Skeletal muscle tissue (tissue), 4 donors: Measurements from ENCODE around the gene FBXO42. TPM values are rescaled to one million over a fixed set of nuclear protein-coding genes. Genes with fewer than 3 reads are reported as not detected.
"Not testable (repeated sequence)": the region's sequence is repeated elsewhere in the genome, so short reads cannot be mapped to it uniquely, and the experiment has no call there.

Source experiments
- H3K27ac ChIP-seq: one replicate; pipeline ENCODE4 v1.7.0; 2013; ENCODE audit warnings: mild to moderate bottlenecking, low read depth, low read length, inconsistent platforms
- H3K27me3 ChIP-seq, 3 donors: one replicate each; pipeline ENCODE4 v1.7.0; 2013; ENCODE audit warnings: low read length in 3 of 3; ENCODE audit not compliant: control insufficient read depth in 3 of 3, insufficient read depth in 3 of 3
- H3K36me3 ChIP-seq, 3 donors: one replicate each; pipeline ENCODE4 v1.7.0; 2013; ENCODE audit warnings: low read length in 3 of 3; ENCODE audit not compliant: control insufficient read depth in 3 of 3, insufficient read depth in 3 of 3
- H3K4me1 ChIP-seq, 3 donors: one replicate each; pipeline ENCODE4 v1.7.0; 2013; ENCODE audit warnings: low read length in 3 of 3, mild to moderate bottlenecking in 3 of 3; ENCODE audit not compliant: control insufficient read depth in 3 of 3, insufficient read depth in 3 of 3
- H3K4me3 ChIP-seq, 3 donors: one replicate each; pipeline ENCODE4 v1.7.0; 2013; ENCODE audit warnings: low read length in 3 of 3
- H3K9ac ChIP-seq, 3 donors: one replicate each; pipeline ENCODE4 v1.7.0; 2013; ENCODE audit warnings: low read length in 3 of 3, mild to moderate bottlenecking in 3 of 3, moderate library complexity in 2 of 3, low read depth in 1 of 3
- H3K9me3 ChIP-seq, 3 donors: one replicate each; pipeline ENCODE4 v1.7.0; 2013; ENCODE audit warnings: low read length in 3 of 3; ENCODE audit not compliant: control insufficient read depth in 3 of 3
- total RNA-seq: library from RNA; depleted of rRNA; stranded (reverse); fragments of >200 nt; gene quantifications from one replicate; pipeline ENCODE4 v1.2.3, GENCODE V29; 2014
- donor health status: Osteomylitis.

The FBXO42 gene
- total RNA-seq, 1 donor from 2014 or later = 12.0 TPM

DNA sequence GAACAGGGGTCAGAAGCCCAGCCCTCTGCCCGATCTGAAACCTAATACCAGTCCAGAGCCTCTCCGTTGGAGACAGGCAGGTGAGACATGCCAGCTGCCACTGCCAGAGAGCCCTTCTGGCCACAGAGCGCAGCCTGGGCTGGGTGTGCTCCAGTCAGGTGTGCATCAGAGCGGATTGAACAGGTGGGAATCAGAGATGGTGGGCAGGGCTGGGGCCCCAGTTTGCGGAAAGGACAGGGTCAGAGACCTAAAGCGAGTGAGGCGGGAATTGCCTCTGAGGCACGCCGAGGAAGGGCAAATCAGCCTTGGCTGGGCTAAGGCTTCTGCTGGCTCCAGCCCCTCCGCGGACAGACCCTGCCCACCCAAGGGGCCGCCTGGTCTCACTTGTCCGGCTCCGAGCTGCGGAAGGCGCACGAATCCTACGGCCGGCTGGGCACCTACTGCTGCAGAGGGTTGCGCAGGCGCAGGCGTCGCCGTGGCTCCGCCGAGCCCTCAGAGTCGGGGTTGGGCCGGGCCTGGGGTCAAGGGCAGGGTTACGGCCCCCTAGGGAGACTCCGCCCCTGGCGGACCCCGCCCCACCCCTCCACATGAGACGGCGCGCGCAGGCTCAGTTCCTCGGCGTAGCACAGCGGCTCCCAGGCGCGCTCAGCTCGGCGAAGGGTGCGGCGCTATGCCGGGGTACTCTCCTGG, 125.6 kb downstream of the FBXO42 start:
- peaks cover 11 to 29% (median 19%) of the 10 kb centered on the region in 3 donors for H3K27me3 ChIP-seq
- H3K4me1 ChIP-seq = peaks cover 3 to 9% (median 7%) of the 10 kb centered on the region in 3 donors
- H3K36me3 ChIP-seq = no peaks in the 10 kb centered on the region
- H3K27ac ChIP-seq = no peak overlapping the region
- no peak overlapping the region for H3K9ac ChIP-seq
- peak overlapping the region in 2 of 3 donors; percentile 14 to 29 for H3K4me3 ChIP-seq
- no peaks in the 10 kb centered on the region for H3K9me3 ChIP-seq

DNA sequence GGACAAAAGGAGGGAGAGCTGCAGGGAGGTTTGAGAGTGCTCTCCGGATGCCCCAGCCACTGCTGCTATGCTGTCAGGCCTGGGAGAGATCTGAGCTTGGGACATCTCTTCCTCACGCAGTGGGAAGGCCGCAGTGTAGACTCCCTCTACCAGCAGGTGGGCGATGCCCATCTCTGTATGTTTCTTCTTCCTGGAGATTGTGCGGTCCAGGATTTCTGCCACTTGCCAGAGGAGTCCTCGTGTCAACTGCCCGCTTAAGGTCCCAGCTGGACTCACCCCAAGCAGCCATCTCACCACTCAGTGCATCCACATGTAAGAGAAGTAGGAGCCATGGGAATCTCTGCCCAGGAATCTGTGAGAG, 126.2 kb downstream of the FBXO42 start:
- Histone ChIP-seq H3K9me3 (no peaks in the 10 kb centered on the region), H3K9ac (no peak overlapping the region), H3K36me3 (no peaks in the 10 kb centered on the region), H3K27ac (no peak overlapping the region), H3K4me1 (peaks cover 3 to 9% (median 7%) of the 10 kb centered on the region in 3 donors), H3K4me3 (no peak overlapping the region), H3K27me3 (peaks cover 11 to 29% (median 19%) of the 10 kb centered on the region in 3 donors)

DNA sequence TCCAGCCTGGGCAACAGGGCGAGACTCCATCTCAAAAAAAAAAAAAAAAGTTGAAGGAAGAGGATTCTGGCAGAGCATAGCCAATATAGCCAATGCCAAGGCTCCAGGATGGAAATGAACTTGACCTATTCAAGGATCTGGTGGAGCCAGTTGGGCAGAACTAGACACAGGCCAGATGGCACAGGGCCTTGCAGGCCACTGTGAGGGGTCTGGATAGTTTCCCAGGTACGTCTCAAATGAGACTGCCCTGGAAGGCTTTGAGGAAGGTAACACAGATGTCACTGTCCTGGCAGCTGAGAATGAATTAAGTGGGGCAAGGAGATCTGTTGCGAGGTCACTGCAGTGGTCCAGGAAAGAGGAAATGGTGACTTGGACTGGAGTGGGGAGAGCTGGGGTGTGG, 127.8 kb downstream of the FBXO42 start:
- Histone ChIP-seq H3K9ac (no peak overlapping the region), H3K4me3 (no peak overlapping the region), H3K27ac (no peak overlapping the region), H3K36me3 (no peaks in the 10 kb centered on the region), H3K27me3 (peaks cover 11 to 29% (median 19%) of the 10 kb centered on the region in 3 donors), H3K9me3 (no peaks in the 10 kb centered on the region), H3K4me1 (peaks cover 3 to 9% (median 7%) of the 10 kb centered on the region in 3 donors)

DNA sequence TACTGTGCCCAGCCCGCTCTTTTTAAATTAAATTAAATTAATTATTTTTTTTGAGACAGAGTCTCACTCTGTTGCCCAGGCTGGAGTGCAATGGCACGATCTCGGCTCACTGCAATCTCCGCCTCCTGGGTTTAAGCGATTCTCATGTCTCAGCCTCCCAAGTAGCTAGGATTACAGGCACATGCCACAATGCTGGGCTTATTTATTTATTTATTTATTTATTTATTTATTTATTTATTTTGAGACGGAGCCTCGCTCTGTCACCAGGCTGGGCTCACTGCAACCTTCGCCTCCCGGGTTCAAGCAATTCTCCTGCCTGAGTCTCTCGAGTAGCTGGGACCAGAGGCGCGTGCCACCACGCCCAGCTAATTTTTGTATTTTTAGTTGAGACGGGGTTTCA, 129.6 kb downstream of the FBXO42 start:
- H3K4me3 ChIP-seq, H3K9ac ChIP-seq, H3K9me3 ChIP-seq, H3K36me3 ChIP-seq, H3K27ac ChIP-seq: not testable (repeated sequence)
- Histone ChIP-seq H3K4me1 (peaks cover 4 to 10% (median 7%) of the 10 kb centered on the region in 3 donors), H3K27me3 (peaks cover 5 to 19% (median 13%) of the 10 kb centered on the region in 3 donors)

DNA sequence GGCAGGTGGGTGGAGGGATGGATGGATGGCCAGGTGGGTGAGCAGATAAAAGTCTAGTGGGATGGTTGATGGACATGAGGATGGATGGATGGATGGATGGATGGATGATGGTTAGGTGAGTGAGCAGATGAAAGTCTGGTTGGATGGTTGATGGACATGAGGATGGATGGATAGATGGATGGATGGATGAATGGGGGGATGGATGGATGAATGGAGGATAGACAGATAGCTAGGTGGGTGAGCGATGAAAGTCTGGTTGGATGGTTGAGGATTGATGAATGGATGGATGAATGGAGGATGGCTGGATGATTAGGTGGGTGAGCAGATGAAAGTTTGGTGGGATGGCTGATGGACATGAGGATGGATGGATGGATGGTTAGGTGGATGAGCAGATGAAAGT, 130.8 kb downstream of the FBXO42 start:
- Histone ChIP-seq H3K4me3 (no peak overlapping the region), H3K27ac (no peak overlapping the region), H3K36me3 (no peaks in the 10 kb centered on the region), H3K4me1 (peaks cover 12 to 14% (median 12%) of the 10 kb centered on the region in 3 donors), H3K27me3 (peaks cover 0 to 8% (median 4%) of the 10 kb centered on the region in 3 donors), H3K9ac (no peak overlapping the region), H3K9me3 (no peaks in the 10 kb centered on the region)

DNA sequence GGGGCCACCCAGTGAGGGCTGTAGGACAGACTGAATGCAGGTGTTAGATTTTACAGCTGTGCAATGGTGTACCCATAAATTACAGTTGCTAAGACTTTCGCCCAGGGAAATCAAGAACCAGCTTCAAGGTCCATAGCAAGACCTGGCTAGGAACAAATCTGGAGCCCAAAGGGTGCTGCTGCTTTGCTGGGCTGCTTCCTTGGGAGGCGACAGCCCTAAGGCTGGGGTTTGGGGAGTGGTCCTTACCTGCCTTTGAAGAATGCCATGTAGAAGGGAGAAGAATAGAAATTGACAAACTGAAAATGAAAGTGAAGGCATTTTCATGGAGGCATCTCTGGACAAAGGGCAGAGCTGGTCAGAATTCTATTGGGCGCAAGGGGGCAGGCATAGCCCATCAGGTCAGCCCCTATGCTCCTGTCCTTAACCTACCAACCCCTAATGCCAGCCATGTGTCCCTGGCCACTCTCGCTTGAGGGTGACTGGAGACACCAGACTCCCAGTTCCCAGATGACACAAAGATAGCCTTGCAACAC, 132.2 kb downstream of the FBXO42 start:
- Histone ChIP-seq H3K9ac (no peak overlapping the region), H3K27me3 (peaks cover 0 to 8% (median 4%) of the 10 kb centered on the region in 3 donors), H3K36me3 (no peaks in the 10 kb centered on the region), H3K4me1 (peaks cover 14 to 20% (median 17%) of the 10 kb centered on the region in 3 donors), H3K4me3 (no peak overlapping the region), H3K9me3 (no peaks in the 10 kb centered on the region), H3K27ac (no peak overlapping the region)

DNA sequence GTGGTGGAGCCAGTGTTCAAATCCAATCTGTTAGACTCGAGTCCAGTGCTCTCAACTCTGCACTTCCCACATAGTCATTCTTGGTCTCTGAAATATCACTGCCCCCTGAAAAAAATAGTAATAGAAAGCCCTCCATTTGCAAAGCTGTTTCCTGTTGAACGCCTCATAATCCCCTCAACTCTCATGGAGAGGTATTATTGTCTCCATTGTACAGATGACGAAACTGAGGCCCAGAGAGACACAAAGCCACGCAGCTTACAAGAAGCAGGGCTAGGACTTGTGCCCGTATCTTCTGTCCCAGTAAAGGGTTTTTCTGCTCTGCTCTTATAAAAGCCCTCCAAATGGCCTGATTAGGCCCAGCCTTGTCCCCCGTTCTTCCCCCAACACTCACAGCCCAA, 133.6 kb downstream of the FBXO42 start:
- Histone ChIP-seq H3K36me3 (no peaks in the 10 kb centered on the region), H3K9ac (no peak overlapping the region), H3K4me3 (no peak overlapping the region), H3K9me3 (no peaks in the 10 kb centered on the region), H3K27ac (no peak overlapping the region), H3K27me3 (peaks cover 0 to 8% (median 4%) of the 10 kb centered on the region in 3 donors), H3K4me1 (peaks cover 14 to 20% (median 17%) of the 10 kb centered on the region in 3 donors)

DNA sequence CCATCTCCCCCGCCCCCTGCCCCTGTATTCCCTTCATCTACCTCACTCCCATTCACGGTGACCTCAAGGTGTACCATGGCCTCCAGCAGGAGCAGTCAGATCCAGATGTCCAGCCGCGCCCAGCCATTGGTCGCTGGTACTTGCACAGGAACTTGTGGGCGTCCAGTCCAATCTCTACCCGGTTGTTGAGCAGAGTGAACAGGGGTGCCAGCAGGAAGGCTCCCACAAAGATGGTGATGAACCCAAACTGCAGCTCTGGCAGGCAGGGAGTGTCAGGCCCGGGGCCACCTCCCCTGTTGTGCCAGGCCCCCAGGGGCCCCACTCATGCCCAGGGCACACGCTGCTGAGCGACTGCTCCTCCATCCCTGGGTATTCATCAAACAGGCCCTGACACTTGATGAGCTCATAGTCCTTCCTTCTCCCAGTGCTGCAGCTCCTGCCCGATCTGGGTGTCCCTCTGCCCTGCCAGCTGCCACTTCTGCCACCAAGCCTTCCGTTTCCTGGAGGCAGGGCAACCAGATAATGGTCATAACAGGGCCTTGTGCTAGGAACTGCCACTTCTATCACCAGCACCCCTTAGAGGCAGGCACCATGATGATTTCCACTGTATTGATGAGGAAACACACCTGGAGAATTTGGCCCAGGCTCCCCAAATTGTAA, 134.1 kb downstream of the FBXO42 start:
- no peaks in the 10 kb centered on the region for H3K9me3 ChIP-seq
- H3K9ac ChIP-seq = no peak overlapping the region
- peaks cover 0 to 8% (median 4%) of the 10 kb centered on the region in 3 donors for H3K27me3 ChIP-seq
- H3K4me3 ChIP-seq = no peak overlapping the region
- H3K27ac ChIP-seq = peak overlapping the region; percentile 47
- H3K4me1 ChIP-seq = peaks cover 14 to 20% (median 17%) of the 10 kb centered on the region in 3 donors
- H3K36me3 ChIP-seq = no peaks in the 10 kb centered on the region

DNA sequence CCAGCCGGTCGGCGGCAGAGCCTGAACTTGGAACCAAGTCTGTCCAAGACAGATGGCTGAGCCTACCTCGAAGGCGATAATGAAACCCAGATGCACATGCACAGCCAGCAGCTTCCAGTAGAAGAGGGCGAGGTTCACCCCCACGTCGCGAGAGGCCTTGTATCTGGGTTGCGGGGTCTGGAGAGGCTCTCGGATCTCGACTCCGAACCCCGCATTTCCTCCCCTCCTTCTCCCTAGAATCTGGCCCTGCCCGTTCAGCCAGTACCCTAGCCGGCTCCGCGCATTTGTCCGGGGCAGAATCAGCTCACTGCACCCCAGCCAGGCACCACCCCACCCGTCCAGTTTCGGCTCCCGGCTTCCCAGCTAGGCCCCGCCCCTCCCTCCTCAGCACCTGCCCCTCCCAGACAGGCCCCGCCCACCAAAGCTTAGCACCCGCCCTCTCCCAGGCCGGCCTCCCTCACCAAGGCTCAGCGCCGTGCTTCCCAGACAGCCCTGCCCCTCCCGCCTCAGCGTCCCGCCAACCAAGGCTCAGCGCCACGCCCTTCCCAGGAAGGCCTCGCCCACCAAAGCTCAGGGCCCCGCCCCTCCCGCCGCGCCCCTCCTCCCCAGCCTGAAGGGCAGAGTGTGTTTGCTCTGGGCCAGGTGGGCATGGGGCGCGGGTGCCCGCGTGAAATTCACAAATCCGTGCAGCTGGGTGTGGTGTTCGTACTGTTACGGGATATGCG, 135.1 kb downstream of the FBXO42 start:
- peak overlapping the region; percentile 71 to 81 (median 78) for H3K4me3 ChIP-seq
- H3K9me3 ChIP-seq = no peaks in the 10 kb centered on the region
- H3K4me1 ChIP-seq = peaks cover 14 to 20% (median 17%) of the 10 kb centered on the region in 3 donors
- peak overlapping the region; percentile 47 to 68 (median 62) for H3K9ac ChIP-seq
- peaks cover 0 to 12% (median 4%) of the 10 kb centered on the region in 3 donors for H3K27me3 ChIP-seq
- H3K36me3 ChIP-seq = no peaks in the 10 kb centered on the region
- H3K27ac ChIP-seq = peak overlapping the region; percentile 47
